A673 (cell line): ENCODE data around the gene PCID2.

Experiments
- CTCF ChIP-seq: fragments of 300-800, 200-600 bp; sonication (generic); conservative IDR thresholded peaks from 2 replicates; pipeline ENCODE4 v1.5.1; 2017; ENCODE audit warnings: low read depth, mild to moderate bottlenecking, antibody characterized with exemption, low read length, moderate library complexity, mixed read lengths
- EZH2 ChIP-seq: fragments of 200-600 bp; sonication (generic); IDR thresholded peaks from 2 replicates; pipeline ENCODE4 v1.6.1; 2017; ENCODE audit warnings: borderline replicate concordance, low read depth, mild to moderate bottlenecking, mixed read lengths, antibody characterized with exemption, low read length; ENCODE audit not compliant: poor library complexity, severe bottlenecking

GRCh38 chr13:113238536-113238935, 30.1 kb upstream of the PCID2 start:
- TF ChIP-seq EZH2 (no peak), CTCF (no peak)
